Measurements from ENCODE around the gene AIRE.

DNA sequence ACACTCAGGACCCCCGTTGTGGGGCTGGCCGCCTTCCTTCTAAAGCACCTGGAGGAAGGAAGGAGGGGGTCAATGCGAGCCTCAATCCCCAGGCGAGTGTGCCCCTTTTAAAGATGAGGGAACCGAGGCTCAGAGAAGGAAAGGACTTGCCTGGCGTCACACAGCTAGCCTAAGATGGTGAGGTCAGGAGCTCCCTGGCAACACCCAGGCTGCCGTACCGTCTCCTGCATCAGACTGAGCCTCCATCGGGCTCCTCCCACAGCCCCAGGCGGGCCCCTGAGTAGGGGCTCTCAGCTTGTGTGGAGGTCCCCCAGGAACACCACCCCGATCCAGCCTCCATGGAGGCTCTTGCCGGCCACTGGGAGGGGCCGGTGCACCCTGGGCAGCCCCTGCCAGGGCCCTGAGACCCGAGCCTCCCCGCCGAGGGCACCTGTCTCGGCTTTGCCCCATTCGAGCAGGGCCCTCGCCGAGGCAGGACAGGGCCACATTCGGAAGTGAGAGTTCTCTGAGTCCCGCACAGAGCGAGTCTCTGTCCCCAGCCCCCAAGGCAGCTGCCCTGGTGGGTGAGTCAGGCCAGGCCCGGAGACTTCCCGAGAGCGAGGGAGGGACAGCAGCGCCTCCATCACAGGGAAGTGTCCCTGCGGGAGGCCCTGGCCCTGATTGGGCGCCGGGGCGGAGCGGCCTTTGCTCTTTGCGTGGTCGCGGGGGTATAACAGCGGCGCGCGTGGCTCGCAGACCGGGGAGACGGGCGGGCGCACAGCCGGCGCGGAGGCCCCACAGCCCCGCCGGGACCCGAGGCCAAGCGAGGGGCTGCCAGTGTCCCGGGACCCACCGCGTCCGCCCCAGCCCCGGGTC, at the start of gene AIRE:
- TF ChIP-seq, protein P1, sequence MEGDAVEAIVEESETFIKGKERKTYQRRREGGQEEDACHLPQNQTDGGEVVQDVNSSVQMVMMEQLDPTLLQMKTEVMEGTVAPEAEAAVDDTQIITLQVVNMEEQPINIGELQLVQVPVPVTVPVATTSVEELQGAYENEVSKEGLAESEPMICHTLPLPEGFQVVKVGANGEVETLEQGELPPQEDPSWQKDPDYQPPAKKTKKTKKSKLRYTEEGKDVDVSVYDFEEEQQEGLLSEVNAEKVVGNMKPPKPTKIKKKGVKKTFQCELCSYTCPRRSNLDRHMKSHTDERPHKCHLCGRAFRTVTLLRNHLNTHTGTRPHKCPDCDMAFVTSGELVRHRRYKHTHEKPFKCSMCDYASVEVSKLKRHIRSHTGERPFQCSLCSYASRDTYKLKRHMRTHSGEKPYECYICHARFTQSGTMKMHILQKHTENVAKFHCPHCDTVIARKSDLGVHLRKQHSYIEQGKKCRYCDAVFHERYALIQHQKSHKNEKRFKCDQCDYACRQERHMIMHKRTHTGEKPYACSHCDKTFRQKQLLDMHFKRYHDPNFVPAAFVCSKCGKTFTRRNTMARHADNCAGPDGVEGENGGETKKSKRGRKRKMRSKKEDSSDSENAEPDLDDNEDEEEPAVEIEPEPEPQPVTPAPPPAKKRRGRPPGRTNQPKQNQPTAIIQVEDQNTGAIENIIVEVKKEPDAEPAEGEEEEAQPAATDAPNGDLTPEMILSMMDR (IDR thresholded peaks at IDR 0.05), result no peak
- TF ChIP-seq POLR2A (IDR thresholded peaks at IDR 0.05), result no peak
